ENCODE data around the gene ABCA6. TPM values are rescaled to one million over a fixed set of nuclear protein-coding genes. Genes with fewer than 3 reads are reported as not detected.
"Not testable (repeated sequence)": the region's sequence is repeated elsewhere in the genome, so short reads cannot be mapped to it uniquely, and the experiment has no call there.

Gene ABCA6
- total RNA-seq, 2 experiments from 2014 or later, result 5.2 to 26.5 TPM

DNA sequence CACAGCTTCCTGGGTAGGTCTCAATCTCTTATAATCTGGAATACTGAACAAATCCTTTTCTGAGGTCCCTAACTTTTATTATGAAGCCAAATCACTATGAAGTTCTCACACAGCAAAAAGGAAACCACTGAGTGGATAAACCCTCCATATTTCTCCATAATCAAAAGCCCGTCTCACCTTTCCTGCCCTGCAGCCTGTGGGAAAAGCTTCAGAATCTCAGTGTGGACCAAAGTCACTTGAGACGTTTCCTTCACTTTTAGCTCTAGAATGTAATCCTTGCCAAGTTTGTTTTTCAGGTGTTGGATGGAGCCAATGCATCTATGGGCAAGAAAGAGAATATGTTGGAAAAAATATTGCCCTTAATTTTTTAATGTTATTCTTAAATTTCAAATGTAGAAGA lies 59.0 kb downstream of the ABCA6 start:
- H3K27ac ChIP-seq (ENCODE audit: low read depth, low read length, poor library complexity, severe bottlenecking), result no peak overlapping the region
- TF ChIP-seq, protein P1, sequence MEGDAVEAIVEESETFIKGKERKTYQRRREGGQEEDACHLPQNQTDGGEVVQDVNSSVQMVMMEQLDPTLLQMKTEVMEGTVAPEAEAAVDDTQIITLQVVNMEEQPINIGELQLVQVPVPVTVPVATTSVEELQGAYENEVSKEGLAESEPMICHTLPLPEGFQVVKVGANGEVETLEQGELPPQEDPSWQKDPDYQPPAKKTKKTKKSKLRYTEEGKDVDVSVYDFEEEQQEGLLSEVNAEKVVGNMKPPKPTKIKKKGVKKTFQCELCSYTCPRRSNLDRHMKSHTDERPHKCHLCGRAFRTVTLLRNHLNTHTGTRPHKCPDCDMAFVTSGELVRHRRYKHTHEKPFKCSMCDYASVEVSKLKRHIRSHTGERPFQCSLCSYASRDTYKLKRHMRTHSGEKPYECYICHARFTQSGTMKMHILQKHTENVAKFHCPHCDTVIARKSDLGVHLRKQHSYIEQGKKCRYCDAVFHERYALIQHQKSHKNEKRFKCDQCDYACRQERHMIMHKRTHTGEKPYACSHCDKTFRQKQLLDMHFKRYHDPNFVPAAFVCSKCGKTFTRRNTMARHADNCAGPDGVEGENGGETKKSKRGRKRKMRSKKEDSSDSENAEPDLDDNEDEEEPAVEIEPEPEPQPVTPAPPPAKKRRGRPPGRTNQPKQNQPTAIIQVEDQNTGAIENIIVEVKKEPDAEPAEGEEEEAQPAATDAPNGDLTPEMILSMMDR (conservative IDR thresholded peaks at IDR 0.05; ENCODE audit: low read length), result no peak
- TF ChIP-seq EZH2phosphoT487 (IDR thresholded peaks at IDR 0.05; ENCODE audit: borderline replicate concordance, low read depth, low read length), result no peak
- H4K20me1 ChIP-seq (ENCODE audit: insufficient read depth, low read length), result no peaks in the 10 kb centered on the region
- no peak overlapping the region for H2AFZ ChIP-seq (ENCODE audit: low read length)
- intact Hi-C loops (cut with micrococcal nuclease; ENCODE audit: unreplicated experiment), result no loop called here
- BruUV-seq (replicated peaks), result no TSS peak
- no peak overlapping the region for H3K4me3 ChIP-seq (ENCODE audit: low read depth, low read length, poor library complexity, severe bottlenecking)
- ChIA-PET POLR2A (interaction anchor here (0.6 to 1.1 kb wide), 2 partner anchors 20 to 21 kb away, joined by 3 read pairs; no protein-coding TSS in a partner anchor), CTCF (ENCODE audit: unreplicated experiment) (no interaction called here)
- no peak overlapping the region for H3K4me2 ChIP-seq (ENCODE audit: low read length)
- H3K9me2 ChIP-seq (ENCODE audit: insufficient read depth, low read length), result no peaks in the 10 kb centered on the region
- DNase-seq (ENCODE audit: low spot score), result no peak
- no peaks in the 10 kb centered on the region for H3K4me1 ChIP-seq (ENCODE audit: insufficient read depth, low read length, poor library complexity, severe bottlenecking)
- no peaks in the 10 kb centered on the region for H3K9me3 ChIP-seq (ENCODE audit: low read length)
- H3K36me3 ChIP-seq (ENCODE audit: insufficient read depth, low read length), result no peaks in the 10 kb centered on the region
- H3K79me2 ChIP-seq (ENCODE audit: insufficient read depth, low read depth, low read length), result no peaks in the 10 kb centered on the region

DNA sequence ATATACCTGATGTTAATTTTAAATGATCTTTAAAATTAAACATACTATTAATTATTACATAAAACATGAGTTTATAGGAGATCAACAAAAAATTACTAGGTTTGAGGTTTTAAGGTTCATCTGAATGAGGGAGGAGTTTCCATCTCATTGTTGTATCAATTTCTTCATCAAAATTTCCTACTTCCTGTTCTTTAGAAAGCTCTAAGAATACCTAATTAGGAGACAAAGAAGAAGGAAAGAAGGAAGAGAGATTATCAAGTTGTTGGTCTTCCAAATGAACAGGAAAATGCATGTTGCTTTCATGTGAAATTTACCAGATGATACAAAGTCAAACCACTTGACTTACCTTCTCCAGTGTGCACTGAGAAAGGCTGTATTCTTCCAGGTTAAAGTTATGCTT lies 62.8 kb downstream of the ABCA6 start:
- no TSS peak for BruUV-seq (replicated peaks)
- Histone ChIP-seq H3K9me2 (ENCODE audit: insufficient read depth, low read length) (no peaks in the 10 kb centered on the region), H4K20me1 (ENCODE audit: insufficient read depth, low read length) (no peaks in the 10 kb centered on the region), H3K9me3 (ENCODE audit: low read length) (no peaks in the 10 kb centered on the region), H3K4me3 (ENCODE audit: low read depth, low read length, poor library complexity, severe bottlenecking) (no peak overlapping the region), H3K4me1 (ENCODE audit: insufficient read depth, low read length, poor library complexity, severe bottlenecking) (no peaks in the 10 kb centered on the region), H3K36me3 (ENCODE audit: insufficient read depth, low read length) (no peaks in the 10 kb centered on the region), H2AFZ (ENCODE audit: low read length) (no peak overlapping the region), H3K79me2 (ENCODE audit: insufficient read depth, low read depth, low read length) (no peaks in the 10 kb centered on the region), H3K4me2 (ENCODE audit: low read length) (no peak overlapping the region), H3K27ac (ENCODE audit: low read depth, low read length, poor library complexity, severe bottlenecking) (no peak overlapping the region)
- ChIA-PET POLR2A (no interaction called here), CTCF (ENCODE audit: unreplicated experiment) (no interaction called here)
- no peak for DNase-seq (ENCODE audit: low spot score)
- TF ChIP-seq, protein P1 (conservative IDR thresholded peaks at IDR 0.05; ENCODE audit: low read length), result no peak
- no peak for TF ChIP-seq EZH2phosphoT487 (IDR thresholded peaks at IDR 0.05; ENCODE audit: borderline replicate concordance, low read depth, low read length)
- intact Hi-C loops (cut with micrococcal nuclease; ENCODE audit: unreplicated experiment), result no loop called here

DNA sequence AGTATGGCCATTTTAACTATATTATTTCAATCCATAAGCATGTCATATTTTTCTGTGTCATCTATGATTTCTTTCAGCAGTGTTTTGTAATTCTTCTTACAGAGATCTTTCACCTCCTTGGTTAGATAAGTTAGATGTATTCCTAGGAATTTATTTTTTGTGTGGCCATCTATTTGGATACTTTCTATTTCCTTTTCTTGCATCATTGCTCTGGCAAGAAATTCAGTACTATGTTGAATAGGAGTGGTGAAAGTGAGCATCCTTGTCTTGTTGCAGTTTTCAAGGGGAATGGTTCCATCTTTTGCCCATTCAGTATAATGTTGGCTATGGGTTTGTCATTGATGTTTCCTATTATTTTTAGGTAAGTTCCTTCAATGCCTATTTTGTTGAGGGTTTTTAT lies 65.9 kb downstream of the ABCA6 start:
- no peak overlapping the region for H3K4me3 ChIP-seq (ENCODE audit: low read depth, low read length, poor library complexity, severe bottlenecking)
- no peaks in the 10 kb centered on the region for H3K9me2 ChIP-seq (ENCODE audit: insufficient read depth, low read length)
- H3K36me3 ChIP-seq (ENCODE audit: insufficient read depth, low read length), result no peaks in the 10 kb centered on the region
- intact Hi-C loops (cut with micrococcal nuclease; ENCODE audit: unreplicated experiment), result no loop called here
- H3K4me1 ChIP-seq (ENCODE audit: insufficient read depth, low read length, poor library complexity, severe bottlenecking), result peaks cover 2% of the 10 kb centered on the region
- no peak overlapping the region for H3K4me2 ChIP-seq (ENCODE audit: low read length)
- ChIA-PET POLR2A (no interaction called here), CTCF (ENCODE audit: unreplicated experiment) (no interaction called here)
- no TSS peak for BruUV-seq (replicated peaks)
- H3K9me3 ChIP-seq (ENCODE audit: low read length), result no peaks in the 10 kb centered on the region
- H3K27ac ChIP-seq (ENCODE audit: low read depth, low read length, poor library complexity, severe bottlenecking), result no peak overlapping the region
- no peak for DNase-seq (ENCODE audit: low spot score)
- H3K79me2 ChIP-seq (ENCODE audit: insufficient read depth, low read depth, low read length), result no peaks in the 10 kb centered on the region
- H4K20me1 ChIP-seq (ENCODE audit: insufficient read depth, low read length), result no peaks in the 10 kb centered on the region
- no peak overlapping the region for H2AFZ ChIP-seq (ENCODE audit: low read length)
- TF ChIP-seq EZH2phosphoT487 (IDR thresholded peaks at IDR 0.05; ENCODE audit: borderline replicate concordance, low read depth, low read length), result no peak
- TF ChIP-seq, protein P1 (conservative IDR thresholded peaks at IDR 0.05; ENCODE audit: low read length), result no peak

DNA sequence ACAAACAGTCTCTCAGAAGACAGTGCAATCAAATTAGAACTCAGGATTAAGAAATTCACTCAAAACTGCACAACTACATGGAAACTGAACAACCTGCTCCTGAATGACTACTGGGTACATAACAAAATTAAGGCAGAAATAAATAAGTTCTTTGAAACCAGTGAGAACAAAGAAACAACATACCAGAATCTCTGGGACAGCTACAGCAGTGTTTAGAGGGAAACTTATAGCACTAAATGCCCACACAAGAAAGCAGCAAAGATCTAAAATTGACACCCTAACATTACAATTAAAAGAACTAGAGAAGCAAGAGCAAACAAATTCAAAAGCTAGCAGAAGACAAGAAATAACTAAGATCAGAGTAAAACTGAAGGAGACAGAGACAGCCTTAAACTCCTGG lies 68.3 kb downstream of the ABCA6 start:
- POLR2A ChIA-PET, result interaction anchor here (0.8 to 0.9 kb wide), 2 partner anchors 14 to 17 kb away, joined by 4 read pairs; no protein-coding TSS in a partner anchor
- H3K79me2 ChIP-seq (ENCODE audit: insufficient read depth, low read depth, low read length); H3K4me2 ChIP-seq (ENCODE audit: low read length); H3K9me2 ChIP-seq (ENCODE audit: insufficient read depth, low read length); H3K27ac ChIP-seq (ENCODE audit: low read depth, low read length, poor library complexity, severe bottlenecking); H3K4me1 ChIP-seq (ENCODE audit: insufficient read depth, low read length, poor library complexity, severe bottlenecking); H3K36me3 ChIP-seq (ENCODE audit: insufficient read depth, low read length); H4K20me1 ChIP-seq (ENCODE audit: insufficient read depth, low read length); H2AFZ ChIP-seq (ENCODE audit: low read length); DNase-seq (ENCODE audit: low spot score); CTCF ChIA-PET (ENCODE audit: unreplicated experiment); H3K9me3 ChIP-seq (ENCODE audit: low read length); H3K4me3 ChIP-seq (ENCODE audit: low read depth, low read length, poor library complexity, severe bottlenecking); BruUV-seq (replicated peaks); intact Hi-C loops (cut with micrococcal nuclease; ENCODE audit: unreplicated experiment): not testable (repeated sequence)
